GM12878 (cell line): ENCODE results near the gene PHLPP1.

Source experiments
- BRCA1 ChIP-seq: IDR thresholded peaks from 2 replicates; pipeline ENCODE4 v1.6.1; 2011; ENCODE audit warnings: low read depth, low read length, improper control_type of control experiment
- EP300 ChIP-seq, 2 experiments: fragments of 150-350 bp in 1 of 2; IDR thresholded peaks; 2 replicates each; pipeline ENCODE4 v1.6.1; 2011 to 2012; ENCODE audit warnings: low read depth in 2 of 2, low read length in 2 of 2, borderline replicate concordance in 1 of 2, improper control_type of control experiment in 1 of 2, inconsistent platforms in 1 of 2; ENCODE audit not compliant: control insufficient read depth in 1 of 2
- EZH2 ChIP-seq: IDR thresholded peaks from 2 replicates; pipeline ENCODE4 v1.6.1; 2012; ENCODE audit warnings: low read depth, mild to moderate bottlenecking, control low read depth, inconsistent platforms, low read length, borderline replicate concordance; ENCODE audit not compliant: control insufficient read depth
- HDAC2 ChIP-seq: fragments of 200-600 bp; sonication (generic); IDR thresholded peaks from 2 replicates; pipeline ENCODE4 v1.6.1; 2017
- RAD51 ChIP-seq: fragments of 450-650 bp; IDR thresholded peaks from 2 replicates; pipeline ENCODE4 v1.6.1; 2016; ENCODE audit warnings: moderate library complexity, mild to moderate bottlenecking, inconsistent platforms
- YY1 ChIP-seq: IDR thresholded peaks from 2 replicates; pipeline ENCODE4 v1.6.1; 2011; ENCODE audit warnings: low read depth, mild to moderate bottlenecking, low read length
- ZNF274 ChIP-seq: IDR thresholded peaks from one replicate; pipeline ENCODE4 v1.8.0; 2011; ENCODE audit not compliant: insufficient read length, insufficient read depth
- TF ChIP-seq, protein P1 (sequence below), 3 experiments: IDR thresholded peaks in 2 of 3; conservative IDR thresholded peaks in 1 of 3; 2 replicates each; pipeline ENCODE4 v1.5.1; 2011; ENCODE audit warnings: low read depth in 3 of 3, low read length in 3 of 3, mild to moderate bottlenecking in 3 of 3, control low read depth in 2 of 3, moderate library complexity in 2 of 3, inconsistent platforms in 1 of 3, mixed read lengths in 1 of 3; ENCODE audit not compliant: control insufficient read depth in 2 of 3, insufficient read depth in 1 of 3; ENCODE audit errors: extremely low read depth in 1 of 3
- TF ChIP-seq, protein P2 (sequence below): fragments of 450-650 bp; formaldehyde crosslinking; IDR thresholded peaks from 2 replicates; pipeline ENCODE4 v1.4.0; 2020; ENCODE audit warnings: mild to moderate bottlenecking, moderate library complexity

- TF ChIP-seq ZNF274 = no peak
- TF ChIP-seq, protein P1, sequence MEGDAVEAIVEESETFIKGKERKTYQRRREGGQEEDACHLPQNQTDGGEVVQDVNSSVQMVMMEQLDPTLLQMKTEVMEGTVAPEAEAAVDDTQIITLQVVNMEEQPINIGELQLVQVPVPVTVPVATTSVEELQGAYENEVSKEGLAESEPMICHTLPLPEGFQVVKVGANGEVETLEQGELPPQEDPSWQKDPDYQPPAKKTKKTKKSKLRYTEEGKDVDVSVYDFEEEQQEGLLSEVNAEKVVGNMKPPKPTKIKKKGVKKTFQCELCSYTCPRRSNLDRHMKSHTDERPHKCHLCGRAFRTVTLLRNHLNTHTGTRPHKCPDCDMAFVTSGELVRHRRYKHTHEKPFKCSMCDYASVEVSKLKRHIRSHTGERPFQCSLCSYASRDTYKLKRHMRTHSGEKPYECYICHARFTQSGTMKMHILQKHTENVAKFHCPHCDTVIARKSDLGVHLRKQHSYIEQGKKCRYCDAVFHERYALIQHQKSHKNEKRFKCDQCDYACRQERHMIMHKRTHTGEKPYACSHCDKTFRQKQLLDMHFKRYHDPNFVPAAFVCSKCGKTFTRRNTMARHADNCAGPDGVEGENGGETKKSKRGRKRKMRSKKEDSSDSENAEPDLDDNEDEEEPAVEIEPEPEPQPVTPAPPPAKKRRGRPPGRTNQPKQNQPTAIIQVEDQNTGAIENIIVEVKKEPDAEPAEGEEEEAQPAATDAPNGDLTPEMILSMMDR (IDR thresholded peaks at IDR 0.05 in 2 of 3, conservative IDR thresholded peaks at IDR 0.05 in 1 of 3; ENCODE audit: control insufficient read depth in 2 of 3, extremely low read depth in 1 of 3, insufficient read depth in 1 of 3, low read depth in 3 of 3, low read length in 3 of 3) = no peak
- no peak for TF ChIP-seq HDAC2
- TF ChIP-seq RAD51 = no peak
- TF ChIP-seq EZH2 = no peak
- TF ChIP-seq BRCA1 = no peak
- no peak for TF ChIP-seq YY1
- TF ChIP-seq, protein P2, sequence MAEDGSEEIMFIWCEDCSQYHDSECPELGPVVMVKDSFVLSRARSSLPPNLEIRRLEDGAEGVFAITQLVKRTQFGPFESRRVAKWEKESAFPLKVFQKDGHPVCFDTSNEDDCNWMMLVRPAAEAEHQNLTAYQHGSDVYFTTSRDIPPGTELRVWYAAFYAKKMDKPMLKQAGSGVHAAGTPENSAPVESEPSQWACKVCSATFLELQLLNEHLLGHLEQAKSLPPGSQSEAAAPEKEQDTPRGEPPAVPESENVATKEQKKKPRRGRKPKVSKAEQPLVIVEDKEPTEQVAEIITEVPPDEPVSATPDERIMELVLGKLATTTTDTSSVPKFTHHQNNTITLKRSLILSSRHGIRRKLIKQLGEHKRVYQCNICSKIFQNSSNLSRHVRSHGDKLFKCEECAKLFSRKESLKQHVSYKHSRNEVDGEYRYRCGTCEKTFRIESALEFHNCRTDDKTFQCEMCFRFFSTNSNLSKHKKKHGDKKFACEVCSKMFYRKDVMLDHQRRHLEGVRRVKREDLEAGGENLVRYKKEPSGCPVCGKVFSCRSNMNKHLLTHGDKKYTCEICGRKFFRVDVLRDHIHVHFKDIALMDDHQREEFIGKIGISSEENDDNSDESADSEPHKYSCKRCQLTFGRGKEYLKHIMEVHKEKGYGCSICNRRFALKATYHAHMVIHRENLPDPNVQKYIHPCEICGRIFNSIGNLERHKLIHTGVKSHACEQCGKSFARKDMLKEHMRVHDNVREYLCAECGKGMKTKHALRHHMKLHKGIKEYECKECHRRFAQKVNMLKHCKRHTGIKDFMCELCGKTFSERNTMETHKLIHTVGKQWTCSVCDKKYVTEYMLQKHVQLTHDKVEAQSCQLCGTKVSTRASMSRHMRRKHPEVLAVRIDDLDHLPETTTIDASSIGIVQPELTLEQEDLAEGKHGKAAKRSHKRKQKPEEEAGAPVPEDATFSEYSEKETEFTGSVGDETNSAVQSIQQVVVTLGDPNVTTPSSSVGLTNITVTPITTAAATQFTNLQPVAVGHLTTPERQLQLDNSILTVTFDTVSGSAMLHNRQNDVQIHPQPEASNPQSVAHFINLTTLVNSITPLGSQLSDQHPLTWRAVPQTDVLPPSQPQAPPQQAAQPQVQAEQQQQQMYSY (CRISPR knock-in tag) = no peak
- TF ChIP-seq EP300 (IDR thresholded peaks at IDR 0.05; ENCODE audit: borderline replicate concordance in 1 of 2, control insufficient read depth in 1 of 2, low read depth in 2 of 2, low read length in 2 of 2) = no peak
These were observed 284.1 kb downstream of the PHLPP1 start for GRCh38 chr18:62999392-62999791.
